T-helper 1 cell treated with Interleukin-12 subunit alpha and Interleukin-12 subunit beta and Interleukin-4 antibody, amounts not matched to agents 30 ng/mL and 1 ng/mL, for 36 hours (primary cell): ENCODE measurements around the gene AKAP9. TPM values are rescaled to one million over a fixed set of nuclear protein-coding genes. Genes with fewer than 3 reads are reported as not detected.
"Not testable (repeated sequence)": the region's sequence is repeated elsewhere in the genome, so short reads cannot be mapped to it uniquely, and the experiment has no call there.

Experiments
- intact Hi-C: fragments of 100-400 bp; cut with micrococcal nuclease; formaldehyde crosslinking; loops from one replicate; pipeline ENCODE4 v1.15.1; 2024
- total RNA-seq: library from RNA; stranded (reverse); gene quantifications from 2 replicates; pipeline ENCODE4 v1.2.3, GENCODE V29; 2022

AKAP9 gene
- total RNA-seq, 1 donor from 2014 or later: 50.7 TPM

DNA sequence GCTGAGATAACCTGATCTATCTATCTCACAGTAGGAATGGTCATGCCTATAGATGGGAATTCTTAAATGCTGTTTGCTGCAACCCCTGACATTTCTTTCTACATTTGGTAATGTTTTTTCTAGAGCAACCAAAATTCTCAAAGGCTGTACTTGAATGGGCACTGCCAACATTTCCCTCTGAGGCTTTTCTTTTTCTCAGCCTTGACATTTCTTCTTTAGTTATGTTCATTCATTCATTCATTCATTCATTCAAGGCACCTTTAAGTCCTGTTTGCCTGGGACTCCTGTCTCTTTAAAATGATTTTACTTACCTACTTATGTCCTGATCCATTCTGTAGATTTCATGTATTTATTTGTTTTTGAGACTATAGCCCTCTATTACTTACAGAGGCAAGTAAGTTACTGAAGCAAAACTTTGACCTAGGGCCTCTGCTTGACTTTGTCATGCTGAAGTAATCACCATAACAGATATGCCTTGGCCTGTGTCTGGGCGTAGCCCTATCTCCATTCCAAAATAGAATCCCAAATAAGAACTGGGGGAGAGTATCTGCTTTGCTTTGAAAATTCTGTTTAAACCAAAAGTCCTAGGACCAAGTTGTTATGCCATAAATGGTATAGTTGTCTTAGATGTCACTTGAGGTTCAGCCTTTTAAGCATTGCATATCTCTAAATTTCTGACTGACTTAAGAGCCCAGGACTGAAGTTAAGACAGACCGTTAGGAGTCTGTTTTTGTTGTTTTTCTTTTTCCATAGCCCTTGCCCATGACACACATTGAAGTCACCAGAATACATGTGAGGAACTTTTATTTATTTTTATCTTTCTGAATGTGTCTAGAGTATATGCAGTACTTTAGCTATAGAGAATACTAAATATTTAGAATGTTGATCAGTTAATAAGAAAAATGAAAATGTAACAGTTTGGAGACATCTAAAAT lies 59.2 kb downstream of the AKAP9 start:
- intact Hi-C loops: no loop called here

DNA sequence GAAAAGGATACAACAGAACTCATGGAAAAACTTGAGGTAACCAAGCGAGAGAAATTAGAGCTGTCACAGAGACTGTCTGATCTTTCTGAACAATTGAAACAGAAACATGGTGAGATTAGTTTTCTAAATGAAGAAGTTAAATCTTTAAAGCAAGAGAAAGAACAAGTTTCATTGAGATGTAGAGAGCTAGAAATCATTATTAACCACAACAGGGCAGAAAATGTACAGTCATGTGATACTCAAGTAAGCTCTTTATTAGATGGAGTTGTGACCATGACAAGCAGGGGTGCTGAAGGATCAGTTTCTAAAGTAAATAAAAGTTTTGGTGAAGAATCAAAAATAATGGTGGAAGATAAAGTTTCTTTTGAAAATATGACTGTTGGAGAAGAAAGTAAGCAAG lies 62.1 kb downstream of the AKAP9 start:
- intact Hi-C loops: no loop called here

DNA sequence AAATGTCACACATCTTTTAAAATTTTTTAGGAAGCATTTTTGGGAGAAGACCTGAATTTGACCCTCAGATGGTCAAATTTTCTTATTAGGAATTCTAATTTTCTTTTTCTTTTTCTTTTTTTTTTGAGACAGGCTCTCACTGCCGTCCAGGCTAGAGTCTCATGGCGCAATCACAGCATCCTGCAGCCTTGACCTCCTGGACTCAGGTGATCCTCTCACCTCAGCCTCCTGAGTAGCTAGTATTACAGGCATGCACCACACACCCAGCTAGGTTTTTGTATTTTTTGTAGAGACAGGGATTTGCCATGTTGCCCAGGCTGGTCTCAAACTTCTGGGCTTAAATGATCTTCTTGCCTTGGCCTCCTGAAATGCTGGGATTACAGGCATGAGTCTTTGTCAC lies 65.4 kb downstream of the AKAP9 start:
- intact Hi-C loops: no loop called here

DNA sequence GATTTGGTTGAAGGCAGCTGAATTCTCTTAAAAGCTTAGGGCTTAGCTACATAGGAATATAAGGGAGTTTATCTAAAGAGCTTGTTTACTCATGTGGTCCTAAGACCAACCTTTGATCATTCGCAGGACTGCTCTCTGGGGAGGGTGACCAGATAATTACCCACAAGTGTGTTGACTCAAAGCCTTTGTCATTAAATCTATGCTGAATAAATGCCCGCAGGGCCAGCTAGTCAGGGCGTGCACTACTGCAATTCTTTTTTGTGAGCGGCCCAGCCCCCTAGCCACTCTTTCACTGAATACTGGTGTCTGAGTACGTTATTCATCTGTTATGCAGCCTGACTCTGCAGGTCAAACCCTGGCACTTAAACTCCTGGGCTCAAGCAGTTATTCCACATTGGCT lies 69.6 kb downstream of the AKAP9 start:
- intact Hi-C loops: no loop called here

DNA sequence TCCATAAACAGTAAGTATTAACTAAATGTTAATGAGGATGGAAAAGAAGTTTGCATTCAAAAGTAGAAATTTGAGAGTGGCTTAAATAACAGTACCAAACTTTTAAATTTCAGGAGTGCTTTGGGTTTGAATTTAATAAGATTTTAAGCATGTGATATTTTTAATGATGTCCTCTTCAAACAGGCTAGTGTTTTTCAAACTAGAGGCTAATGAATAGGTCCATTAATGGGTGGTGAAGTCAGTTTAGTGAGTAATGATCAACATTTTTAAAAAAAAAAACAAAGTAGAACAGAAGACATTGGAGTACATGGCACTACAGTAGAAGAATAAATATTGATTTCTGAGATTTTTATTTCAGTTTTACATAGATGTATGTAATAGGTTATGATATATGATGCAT lies 72.9 kb downstream of the AKAP9 start:
- intact Hi-C loops: no loop called here

DNA sequence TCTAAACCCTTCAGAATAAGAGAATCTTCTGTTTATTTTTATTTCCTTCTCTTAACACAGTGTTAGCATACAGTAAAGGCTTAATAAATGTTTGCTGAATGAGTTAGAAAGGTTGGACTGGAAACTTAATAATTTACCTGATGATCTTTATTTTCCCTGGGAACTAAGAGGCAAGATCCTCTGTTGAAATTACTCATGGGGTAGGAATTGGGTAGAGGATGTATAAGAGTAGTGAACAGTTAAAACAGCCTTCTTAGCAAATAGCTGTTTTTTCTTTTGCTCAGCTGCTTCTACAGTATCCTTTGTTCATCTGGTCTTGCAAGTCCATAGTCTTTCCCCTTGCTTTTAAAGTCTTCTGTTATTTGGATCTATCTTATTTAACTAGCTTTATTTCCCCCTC lies 80.0 kb downstream of the AKAP9 start:
- intact Hi-C loops: no loop called here

DNA sequence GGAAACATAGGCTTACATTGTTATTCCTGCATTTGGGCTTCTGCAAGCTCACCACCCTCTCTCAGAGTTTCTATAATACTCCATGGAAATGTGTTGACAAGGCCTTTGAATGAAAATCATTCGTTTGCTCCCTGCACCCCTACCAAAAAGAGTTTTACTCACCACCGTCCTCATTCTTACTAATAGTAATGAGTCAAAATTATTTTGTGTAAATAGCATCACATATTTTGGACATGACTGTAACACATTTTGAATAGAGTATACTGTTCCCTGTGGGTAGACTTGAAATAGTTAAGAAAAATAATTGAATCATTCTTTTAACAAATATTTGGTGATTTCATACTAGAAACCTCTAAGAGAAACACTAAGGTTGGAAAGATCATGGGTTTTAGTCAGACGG lies 84.6 kb downstream of the AKAP9 start:
- intact Hi-C loops: no loop called here

DNA sequence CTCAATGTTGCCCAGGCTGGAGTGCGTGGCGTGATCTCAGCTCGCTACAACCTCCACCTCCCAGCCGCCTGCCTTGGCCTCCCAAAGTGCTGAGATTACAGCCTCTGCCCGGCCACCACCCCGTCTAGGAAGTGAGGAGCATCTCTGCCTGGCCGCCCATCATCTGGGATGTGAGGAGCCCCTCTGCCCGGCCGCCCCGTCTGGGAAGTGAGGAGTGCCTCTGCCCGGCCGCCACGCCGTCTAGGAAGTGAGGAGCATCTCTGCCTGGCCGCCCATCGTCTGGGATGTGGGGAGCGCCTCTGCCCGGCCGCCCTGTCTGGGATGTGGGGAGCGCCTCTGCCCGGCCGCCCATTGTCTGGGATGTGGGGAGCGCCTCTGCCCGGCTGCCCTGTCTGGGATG lies 86.0 kb downstream of the AKAP9 start:
- intact Hi-C loops: not testable (repeated sequence)

DNA sequence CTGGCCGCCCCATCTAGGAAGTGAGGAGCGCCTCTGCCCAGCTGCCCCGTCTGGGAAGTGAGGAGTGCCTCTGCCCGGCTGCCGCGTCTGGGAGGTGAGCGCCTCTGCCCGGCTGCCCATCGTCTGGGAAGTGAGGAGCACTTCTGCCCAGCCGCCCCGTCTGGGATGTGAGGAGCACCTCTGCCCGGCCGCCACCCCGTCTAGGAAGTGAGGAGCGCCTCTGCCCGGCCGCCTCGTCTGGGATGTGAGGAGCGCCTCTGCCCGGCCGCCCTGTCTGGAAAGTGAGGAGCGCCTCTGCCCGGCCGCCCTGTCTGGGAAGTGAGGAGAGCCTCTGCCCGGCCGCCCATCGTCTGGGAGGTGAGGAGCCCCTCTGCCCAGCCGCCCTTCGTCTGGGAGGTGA lies 86.5 kb downstream of the AKAP9 start:
- intact Hi-C loops: not testable (repeated sequence)

DNA sequence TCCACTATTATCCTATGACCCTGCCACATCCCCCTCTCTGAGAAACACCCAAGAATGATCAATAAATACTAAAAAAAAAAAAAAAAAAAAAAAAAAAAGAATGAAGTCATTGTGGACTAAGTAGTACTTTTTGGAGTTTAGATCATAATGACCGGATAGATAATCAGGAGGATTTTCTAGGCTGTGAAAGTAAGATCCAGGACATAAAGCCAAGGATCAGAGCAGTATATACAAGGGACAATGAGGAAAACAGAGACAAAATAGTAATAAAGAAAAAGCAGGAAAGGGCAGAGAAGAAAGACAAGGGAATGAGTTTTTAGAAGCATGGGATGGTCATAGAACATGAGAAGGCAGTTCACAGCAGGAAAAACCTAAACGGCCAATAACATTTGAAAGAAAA lies 87.6 kb downstream of the AKAP9 start:
- intact Hi-C loops: no loop called here

DNA sequence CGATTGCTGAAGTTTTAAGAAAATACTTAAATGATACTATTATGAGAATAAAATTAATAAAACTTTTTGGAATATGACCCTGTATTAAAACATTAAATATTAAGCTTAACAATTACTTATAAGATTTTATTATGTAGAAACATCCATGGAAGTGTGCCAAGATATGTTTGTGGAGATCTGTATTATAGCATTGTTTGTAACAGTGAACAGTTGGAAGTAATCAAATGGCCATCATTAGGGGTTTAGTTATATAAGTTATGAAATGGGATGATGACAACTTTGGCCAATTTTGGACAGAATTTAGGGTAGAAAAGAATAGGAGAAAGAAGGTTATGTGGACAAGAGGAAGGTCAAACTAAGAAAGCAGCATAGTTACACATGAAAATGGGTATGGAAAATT lies 88.0 kb downstream of the AKAP9 start:
- intact Hi-C loops: no loop called here

DNA sequence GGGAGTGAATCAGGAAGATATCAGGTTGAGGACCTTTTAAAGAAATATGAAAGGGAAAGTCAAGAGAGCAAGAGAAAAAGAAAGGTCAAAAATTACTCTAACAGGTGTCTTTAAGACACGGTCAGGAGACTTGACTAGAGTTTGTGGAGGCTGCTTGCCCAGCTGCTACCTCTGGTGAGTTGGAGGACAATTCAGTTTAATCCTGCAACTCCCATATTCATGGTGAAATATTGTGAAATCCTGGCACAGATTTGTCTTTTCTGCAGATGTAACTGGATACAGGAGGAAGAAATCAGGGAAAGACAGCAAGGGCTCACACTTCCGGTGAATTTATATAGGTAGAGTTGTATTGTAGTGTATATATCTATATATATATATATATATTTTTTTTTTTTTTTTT lies 93.5 kb downstream of the AKAP9 start:
- intact Hi-C loops: no loop called here

DNA sequence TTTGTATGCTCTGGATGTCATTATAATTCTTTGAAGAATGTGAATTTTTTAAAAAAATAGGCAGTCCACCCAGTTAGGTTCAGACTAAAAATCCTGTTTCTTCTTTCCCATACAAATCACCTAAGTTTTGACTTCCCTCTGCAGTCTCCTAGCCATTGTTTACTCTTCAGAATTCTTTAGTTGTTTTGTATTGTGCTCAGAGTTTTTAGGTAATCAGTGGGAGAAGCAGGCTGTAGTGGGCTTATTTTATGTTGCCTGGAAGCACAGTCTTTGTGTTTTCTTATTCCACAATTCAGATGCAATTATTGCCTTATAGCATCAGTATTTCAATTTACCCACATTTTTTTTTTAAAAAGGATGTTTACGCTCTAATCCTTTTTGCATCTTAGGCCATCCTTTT lies 94.9 kb downstream of the AKAP9 start:
- intact Hi-C loops: no loop called here

DNA sequence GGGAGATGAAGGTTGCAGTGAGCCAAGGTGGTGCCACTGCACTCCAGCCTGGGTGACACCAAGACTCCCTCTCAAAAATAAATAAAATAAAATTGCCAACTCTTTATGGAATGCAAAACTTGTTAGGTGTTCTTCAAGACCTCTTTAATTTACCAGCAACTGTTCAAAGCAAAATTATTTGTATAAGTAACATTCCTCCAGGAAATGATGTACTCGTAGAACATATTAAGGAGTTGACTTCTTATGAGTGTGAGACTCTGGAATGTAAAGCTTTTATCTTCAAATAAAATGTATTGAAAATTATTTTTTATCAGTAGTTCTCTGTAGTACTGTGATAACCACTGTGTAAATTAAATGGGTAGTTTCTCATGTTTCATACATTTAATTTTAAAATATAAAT lies 99.2 kb downstream of the AKAP9 start:
- intact Hi-C loops: no loop called here

DNA sequence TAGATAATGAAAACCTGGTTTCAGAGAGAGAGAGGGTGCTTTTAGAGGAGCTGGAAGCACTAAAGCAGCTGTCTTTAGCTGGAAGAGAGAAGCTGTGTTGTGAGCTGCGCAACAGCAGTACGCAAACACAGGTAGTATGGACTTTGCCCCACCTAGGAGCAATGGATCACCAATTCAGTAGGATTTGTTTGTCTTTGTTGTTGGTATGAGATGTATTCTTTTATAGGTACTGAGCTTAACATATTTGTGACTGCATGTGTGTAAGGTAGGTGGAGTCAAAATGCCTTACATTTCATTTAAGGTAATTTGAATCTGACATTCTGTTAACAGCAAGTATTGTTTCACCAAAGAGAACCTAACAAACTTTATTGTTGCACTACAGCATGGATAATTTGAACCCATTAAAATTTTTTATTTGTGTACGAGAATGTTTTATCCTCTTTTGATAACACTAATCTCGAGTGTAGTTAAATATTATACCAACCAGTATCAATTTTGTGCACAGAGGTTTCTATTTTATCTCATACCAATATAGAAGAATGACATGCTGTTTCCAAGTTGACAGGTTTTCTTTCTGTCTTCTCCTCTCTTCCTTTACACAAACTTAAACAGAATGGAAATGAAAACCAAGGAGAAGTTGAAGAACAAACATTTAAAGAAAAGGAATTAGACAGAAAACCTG lies 101.5 kb downstream of the AKAP9 start:
- intact Hi-C loops: no loop called here

DNA sequence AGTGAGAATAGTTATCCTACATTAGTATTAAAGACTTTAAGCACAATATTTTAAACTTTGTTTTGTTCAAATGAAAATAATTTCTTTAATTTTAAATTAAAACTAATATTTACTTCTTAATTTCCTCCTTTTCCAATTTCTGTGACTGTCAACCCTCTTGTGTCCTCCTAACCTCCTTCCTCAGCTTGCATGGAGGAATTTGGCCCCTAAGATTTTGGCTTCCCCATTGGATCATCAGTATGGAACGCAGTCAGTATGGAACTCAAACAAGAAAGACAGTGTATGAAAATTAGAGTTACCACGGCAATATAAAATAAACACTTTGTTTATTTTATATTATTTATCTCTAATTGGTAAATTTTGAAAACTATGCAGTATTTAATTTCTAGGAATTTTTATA lies 102.4 kb downstream of the AKAP9 start:
- intact Hi-C loops: no loop called here

DNA sequence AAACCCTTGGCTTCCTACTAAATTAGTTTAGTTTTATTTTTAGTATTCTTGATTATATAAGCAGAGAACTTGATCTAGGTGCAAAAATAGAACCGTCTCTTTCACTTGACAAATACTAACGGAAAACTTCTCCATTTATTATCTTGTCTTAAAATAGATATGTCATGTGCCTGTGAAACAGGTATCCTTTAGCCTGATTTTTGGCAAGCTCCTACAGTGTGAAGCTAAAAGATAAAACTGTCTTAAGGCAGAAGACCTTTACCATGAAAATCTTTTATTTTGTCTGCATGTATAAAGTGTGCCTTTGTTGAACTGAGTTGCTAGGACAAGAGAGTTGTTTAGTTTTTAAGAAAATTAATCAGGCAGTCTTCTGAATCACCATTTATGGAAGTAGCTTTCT lies 103.0 kb downstream of the AKAP9 start:
- intact Hi-C loops: no loop called here

DNA sequence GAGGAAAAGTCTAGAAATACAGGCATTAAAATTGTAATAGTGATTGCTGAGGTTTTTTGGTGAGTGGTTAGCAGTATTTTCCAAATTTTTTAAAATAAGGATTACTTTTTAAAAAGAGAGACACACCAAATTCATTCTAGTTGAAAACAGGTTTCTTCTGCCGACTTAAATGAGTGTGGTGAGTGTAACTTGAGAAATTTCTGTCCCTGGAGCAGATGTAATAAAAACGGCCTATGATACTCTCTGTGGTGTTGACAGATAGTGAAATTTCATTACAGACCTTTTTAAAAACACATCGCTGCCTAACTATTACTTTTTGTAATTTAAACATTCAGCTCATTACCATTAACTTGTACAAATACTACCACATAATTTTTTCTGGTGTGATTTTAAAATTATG lies 103.5 kb downstream of the AKAP9 start:
- intact Hi-C loops: no loop called here

DNA sequence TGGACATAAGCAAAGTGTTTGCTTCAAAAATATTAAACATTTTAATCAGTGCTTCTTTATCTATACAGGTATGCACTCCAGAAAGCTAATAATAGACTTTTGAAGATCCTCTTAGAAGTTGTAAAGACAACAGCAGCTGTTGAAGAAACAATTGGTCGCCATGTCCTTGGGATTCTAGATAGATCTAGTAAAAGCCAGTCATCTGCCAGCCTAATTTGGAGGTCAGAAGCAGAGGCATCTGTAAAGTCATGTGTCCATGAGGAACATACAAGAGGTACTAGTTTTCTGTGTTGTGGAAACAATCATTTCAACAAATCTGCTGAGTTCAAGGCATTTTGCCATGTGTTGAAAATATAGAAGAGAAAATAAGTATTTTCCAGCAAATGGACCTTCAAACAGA lies 104.3 kb downstream of the AKAP9 start:
- intact Hi-C loops: no loop called here

DNA sequence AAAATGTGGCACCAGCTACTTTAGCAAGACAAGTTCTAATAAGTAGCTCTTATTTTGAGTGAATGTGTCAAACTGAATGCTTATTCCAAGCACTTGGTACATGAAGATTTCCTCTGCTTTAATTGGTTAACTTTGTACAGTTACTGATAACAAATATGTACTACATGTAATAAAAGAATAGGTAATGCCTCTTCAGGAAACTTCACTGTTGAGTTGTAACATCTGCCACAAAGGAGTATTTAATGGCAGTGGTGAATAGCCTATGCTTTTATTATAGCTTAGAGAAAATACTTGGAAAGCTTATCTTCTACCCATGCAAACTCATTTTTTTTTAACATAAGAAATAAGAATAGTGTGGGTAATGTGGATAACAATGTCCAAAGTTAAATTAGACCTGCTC lies 111.0 kb downstream of the AKAP9 start:
- intact Hi-C loops: no loop called here

DNA sequence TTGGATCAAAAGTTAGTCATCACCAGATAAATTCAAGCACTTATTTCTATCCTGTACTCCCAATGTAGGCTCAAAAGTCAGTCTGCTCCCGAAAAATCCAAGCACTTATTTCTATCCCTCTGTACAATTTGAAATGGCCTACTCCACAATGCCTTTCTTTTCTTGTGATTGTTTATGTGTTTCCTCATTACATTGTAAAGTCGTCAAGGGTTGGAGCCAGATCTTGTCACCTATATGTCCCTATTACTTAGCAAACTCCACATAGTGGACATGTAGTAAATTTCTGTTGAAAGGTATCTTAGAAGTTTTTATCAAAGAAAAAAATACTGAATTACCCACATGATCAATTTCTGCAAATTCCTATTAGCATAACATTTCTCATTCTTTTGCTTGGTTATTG lies 111.5 kb downstream of the AKAP9 start:
- intact Hi-C loops: no loop called here

DNA sequence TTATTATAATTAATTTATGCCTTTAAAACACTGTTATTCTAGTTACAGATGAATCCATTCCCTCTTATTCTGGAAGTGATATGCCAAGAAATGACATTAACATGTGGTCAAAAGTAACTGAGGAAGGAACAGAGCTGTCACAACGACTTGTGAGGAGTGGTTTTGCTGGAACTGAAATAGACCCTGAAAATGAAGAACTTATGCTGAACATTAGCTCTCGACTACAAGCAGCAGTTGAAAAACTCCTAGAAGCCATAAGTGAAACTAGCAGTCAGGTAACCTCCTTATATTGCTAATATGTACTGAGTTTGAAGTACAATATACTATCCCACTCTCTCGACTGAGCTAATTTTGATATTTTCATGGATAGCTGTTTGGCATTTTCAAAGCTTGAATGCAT lies 112.0 kb downstream of the AKAP9 start:
- intact Hi-C loops: no loop called here

DNA sequence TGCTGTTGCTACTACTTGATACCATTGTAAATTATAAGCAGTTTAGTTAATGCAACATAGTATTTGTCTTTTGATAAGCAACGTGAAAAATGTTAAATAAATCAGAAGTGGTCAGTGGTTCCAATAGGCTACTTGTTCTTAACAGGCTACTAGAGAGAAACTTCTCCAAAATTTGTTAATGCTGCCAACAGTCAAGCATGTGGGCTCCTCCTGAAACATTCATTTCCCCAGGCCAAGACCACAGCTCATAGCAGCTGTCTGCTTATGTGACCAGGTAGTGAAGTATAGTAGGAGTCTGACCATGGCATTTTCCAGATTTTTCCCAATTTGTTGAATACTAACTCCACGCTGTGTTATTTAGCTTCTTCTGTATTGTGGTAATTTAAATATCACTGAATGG lies 112.7 kb downstream of the AKAP9 start:
- intact Hi-C loops: no loop called here
